Neutrophil (primary cell): ENCODE results near the gene ADAMTSL4.

Source experiments
- H3K27ac ChIP-seq: fragments of 200-600 bp; sonication (generic); 2 replicates; pipeline ENCODE4 v1.5.1; 2016; ENCODE audit warnings: mild to moderate bottlenecking, moderate library complexity
- H3K27me3 ChIP-seq: fragments of 200-600 bp; sonication (generic); 2 replicates; pipeline ENCODE4 v1.6.0; 2016; ENCODE audit warnings: mild to moderate bottlenecking
- H3K36me3 ChIP-seq: fragments of 200-600 bp; sonication (generic); 2 replicates; pipeline ENCODE4 v1.5.1; 2017
- H3K4me1 ChIP-seq, 2 experiments: fragments of 200-600 bp in 1 of 2; sonication (generic) in 1 of 2; 1 replicate in 1 of 2; 2 replicates in 1 of 2; pipeline versions ENCODE4 v1.5.1 to v1.6.1; 2013 to 2016; ENCODE audit warnings: low read depth in 1 of 2, low read length in 1 of 2, mild to moderate bottlenecking in 1 of 2, moderate library complexity in 1 of 2; ENCODE audit not compliant: control insufficient read depth in 1 of 2, insufficient read depth in 1 of 2
- H3K4me3 ChIP-seq, 2 experiments: fragments of 200-600 bp in 1 of 2; sonication (generic) in 1 of 2; 1 replicate in 1 of 2; 2 replicates in 1 of 2; pipeline ENCODE4 v1.5.1; 2013 to 2016; ENCODE audit warnings: low read depth in 1 of 2, low read length in 1 of 2, mild to moderate bottlenecking in 1 of 2, moderate library complexity in 1 of 2
- H3K9me3 ChIP-seq: fragments of 200-600 bp; sonication (generic); 2 replicates; pipeline ENCODE4 v1.5.1; 2016
- CTCF ChIP-seq: fragments of 200-600 bp; sonication (generic); IDR thresholded peaks from 2 replicates; pipeline ENCODE4 v1.5.1; 2016; ENCODE audit warnings: antibody characterized with exemption

Gene ADAMTSL4

GRCh38 chr1:150560576-150561253 lies 11.5 kb downstream of the ADAMTSL4 start:
- H3K36me3 ChIP-seq: peaks cover 90% of the 10 kb centered on the region
- peak overlapping the region; percentile 99 for H3K27ac ChIP-seq
- peak overlapping the region; percentile 85 to 97 for H3K4me3 ChIP-seq
- H3K9me3 ChIP-seq: no peaks in the 10 kb centered on the region
- H3K4me1 ChIP-seq: peaks cover 71 to 73% of the 10 kb centered on the region in 2 experiments
- peak; percentile 89 for TF ChIP-seq CTCF
- no peaks in the 10 kb centered on the region for H3K27me3 ChIP-seq

GRCh38 chr1:150561254-150561973 lies 12.2 kb downstream of the ADAMTSL4 start:
- peak overlapping the region; percentile 85 to 97 for H3K4me3 ChIP-seq
- H3K4me1 ChIP-seq: peaks cover 78 to 80% of the 10 kb centered on the region in 2 experiments
- TF ChIP-seq CTCF: no peak
- H3K27me3 ChIP-seq: no peaks in the 10 kb centered on the region
- H3K27ac ChIP-seq: peak overlapping the region; percentile 99
- H3K36me3 ChIP-seq: peaks cover 89% of the 10 kb centered on the region
- no peaks in the 10 kb centered on the region for H3K9me3 ChIP-seq

- H3K27ac ChIP-seq: peak overlapping the region; percentile 99
- H3K9me3 ChIP-seq: no peaks in the 10 kb centered on the region
- H3K4me3 ChIP-seq: peak overlapping the region; percentile 85 to 97
- H3K36me3 ChIP-seq: peaks cover 89% of the 10 kb centered on the region
- peaks cover 84 to 86% of the 10 kb centered on the region in 2 experiments for H3K4me1 ChIP-seq
- no peak for TF ChIP-seq CTCF
- no peaks in the 10 kb centered on the region for H3K27me3 ChIP-seq
Observed at GRCh38 chr1:150561974-150562445, 12.8 kb downstream of the ADAMTSL4 start.

- H3K9me3 ChIP-seq: no peaks in the 10 kb centered on the region
- TF ChIP-seq CTCF: no peak
- H3K27ac ChIP-seq: peak overlapping the region; percentile 99
- H3K27me3 ChIP-seq: no peaks in the 10 kb centered on the region
- H3K36me3 ChIP-seq: peaks cover 87% of the 10 kb centered on the region
- H3K4me3 ChIP-seq: peak overlapping the region; percentile 85 to 97
- peaks cover 91 to 92% of the 10 kb centered on the region in 2 experiments for H3K4me1 ChIP-seq
Observed at GRCh38 chr1:150562446-150563339, 13.5 kb downstream of the ADAMTSL4 start.

GRCh38 chr1:150563340-150564038 lies 14.3 kb downstream of the ADAMTSL4 start:
- TF ChIP-seq CTCF: no peak
- H3K27ac ChIP-seq: peak overlapping the region; percentile 99
- H3K27me3 ChIP-seq: no peaks in the 10 kb centered on the region
- peaks cover 97 to 99% of the 10 kb centered on the region in 2 experiments for H3K4me1 ChIP-seq
- peaks cover 87% of the 10 kb centered on the region for H3K36me3 ChIP-seq
- peak overlapping the region; percentile 85 to 97 for H3K4me3 ChIP-seq
- no peaks in the 10 kb centered on the region for H3K9me3 ChIP-seq
